ENCODE measurements around the gene USP13.

The USP13 gene

DNA sequence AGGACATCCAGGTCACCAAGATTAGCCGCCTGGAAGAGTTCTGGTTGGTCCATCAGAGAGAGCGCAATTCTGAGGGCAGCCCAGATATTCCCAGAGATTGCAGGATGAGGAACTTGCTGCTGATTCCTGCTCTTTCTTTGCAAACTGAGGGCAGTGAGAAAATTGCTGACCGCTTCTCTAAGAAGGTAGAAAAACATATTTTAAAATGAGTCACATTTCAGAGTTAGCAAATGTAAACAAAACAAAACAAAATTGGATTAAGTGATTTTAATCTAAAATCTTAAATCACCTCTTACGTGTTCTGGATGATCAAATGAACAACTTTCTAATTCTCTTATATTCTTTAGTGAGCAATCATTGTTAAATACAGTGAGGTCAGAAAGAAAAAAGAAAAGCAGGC lies 149.0 kb downstream of the USP13 start:
- Histone ChIP-seq H3K27me3 (ENCODE audit: insufficient read depth, low read length) (no peaks in the 10 kb centered on the region), H3K4me1 (ENCODE audit: insufficient read depth, low read length) (no peaks in the 10 kb centered on the region), H3K36me3 (ENCODE audit: insufficient read depth, low read length) (no peaks in the 10 kb centered on the region), H3K9me3 (ENCODE audit: insufficient read depth, low read depth, low read length) (no peaks in the 10 kb centered on the region), H3K27ac (ENCODE audit: low read depth, low read length) (no peak overlapping the region), H3K9ac (ENCODE audit: low read depth, low read length) (no peak overlapping the region), H3K4me3 (ENCODE audit: low read length) (no peak overlapping the region)
- 95% methylated on average over 3 of the region's 4 CpGs for WGBS

GRCh38 chr3:179806177-179806576 lies 153.3 kb downstream of the USP13 start:
- H3K9ac ChIP-seq (ENCODE audit: low read depth, low read length): no peak overlapping the region
- WGBS: 94% methylated on average over 5 of the region's 5 CpGs
- H3K36me3 ChIP-seq (ENCODE audit: insufficient read depth, low read length): no peaks in the 10 kb centered on the region

DNA sequence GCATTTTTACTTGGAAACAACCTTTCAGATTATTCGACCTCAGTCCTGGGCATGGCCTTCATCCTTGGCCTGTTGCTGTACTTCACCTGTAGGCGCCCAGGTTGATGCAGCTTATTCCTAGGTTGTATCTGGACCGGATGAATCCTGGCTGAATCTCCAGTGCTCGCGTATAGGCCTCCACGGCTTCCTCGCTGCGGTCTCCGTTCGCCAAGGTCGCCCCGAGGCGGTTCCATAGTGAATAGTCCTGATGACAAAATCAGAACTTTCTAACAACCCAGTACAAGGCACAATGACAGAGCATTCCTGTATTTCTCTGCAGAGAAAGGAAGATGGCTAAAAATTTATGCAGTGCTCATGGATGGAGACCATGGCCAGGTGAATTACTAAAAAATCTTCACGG lies 154.7 kb downstream of the USP13 start:
- Histone ChIP-seq H3K4me1 (ENCODE audit: insufficient read depth, low read length) (no peaks in the 10 kb centered on the region), H3K9me3 (ENCODE audit: insufficient read depth, low read depth, low read length) (no peaks in the 10 kb centered on the region), H3K36me3 (ENCODE audit: insufficient read depth, low read length) (no peaks in the 10 kb centered on the region), H3K4me3 (ENCODE audit: low read length) (no peak overlapping the region), H3K27me3 (ENCODE audit: insufficient read depth, low read length) (no peaks in the 10 kb centered on the region), H3K9ac (ENCODE audit: low read depth, low read length) (no peak overlapping the region), H3K27ac (ENCODE audit: low read depth, low read length) (no peak overlapping the region)
- WGBS: 97% methylated on average over 14 of the region's 14 CpGs

More at GRCh38 chr3:179806177-179806576, 153.3 kb downstream of the USP13 start:
- Histone ChIP-seq H3K9me3 (ENCODE audit: insufficient read depth, low read depth, low read length) (no peaks in the 10 kb centered on the region), H3K27me3 (ENCODE audit: insufficient read depth, low read length) (no peaks in the 10 kb centered on the region), H3K27ac (ENCODE audit: low read depth, low read length) (no peak overlapping the region), H3K4me1 (ENCODE audit: insufficient read depth, low read length) (no peaks in the 10 kb centered on the region), H3K4me3 (ENCODE audit: low read length) (no peak overlapping the region)

DNA sequence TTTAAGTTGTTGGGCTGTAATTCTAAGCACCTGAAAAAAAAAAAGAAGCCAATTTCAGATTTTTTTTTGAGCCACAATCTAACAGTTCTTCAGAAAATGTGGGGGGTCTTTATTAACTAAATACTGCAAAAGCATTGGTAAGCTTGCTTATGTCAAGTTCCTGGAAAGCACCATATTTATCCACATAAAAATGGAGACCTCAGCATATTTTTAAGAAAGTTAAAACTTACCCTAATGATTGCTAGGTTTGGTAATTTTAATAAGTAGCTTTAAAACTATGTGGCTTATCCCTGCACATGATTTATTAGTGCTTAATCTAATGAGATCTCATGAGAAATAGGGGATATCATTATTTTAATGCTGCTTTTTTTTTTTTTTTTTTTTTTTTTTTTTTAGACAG lies 156.8 kb downstream of the USP13 start:
- Histone ChIP-seq H3K4me3 (ENCODE audit: low read length) (no peak overlapping the region), H3K4me1 (ENCODE audit: insufficient read depth, low read length) (no peaks in the 10 kb centered on the region), H3K36me3 (ENCODE audit: insufficient read depth, low read length) (no peaks in the 10 kb centered on the region), H3K9me3 (ENCODE audit: insufficient read depth, low read depth, low read length) (no peaks in the 10 kb centered on the region), H3K27me3 (ENCODE audit: insufficient read depth, low read length) (no peaks in the 10 kb centered on the region), H3K9ac (ENCODE audit: low read depth, low read length) (no peak overlapping the region), H3K27ac (ENCODE audit: low read depth, low read length) (no peak overlapping the region)

- H3K9me3 ChIP-seq (ENCODE audit: insufficient read depth, low read depth, low read length): no peaks in the 10 kb centered on the region
- no peak overlapping the region for H3K27ac ChIP-seq (ENCODE audit: low read depth, low read length)
- H3K4me3 ChIP-seq (ENCODE audit: low read length): no peak overlapping the region
- H3K36me3 ChIP-seq (ENCODE audit: insufficient read depth, low read length): no peaks in the 10 kb centered on the region
- no peak overlapping the region for H3K9ac ChIP-seq (ENCODE audit: low read depth, low read length)
- no peaks in the 10 kb centered on the region for H3K27me3 ChIP-seq (ENCODE audit: insufficient read depth, low read length)
- 32% methylated on average over 8 of the region's 9 CpGs for WGBS
- H3K4me1 ChIP-seq (ENCODE audit: insufficient read depth, low read length): no peaks in the 10 kb centered on the region
These were observed 158.7 kb downstream of the USP13 start for GRCh38 chr3:179811321-179812095.

- no peaks in the 10 kb centered on the region for H3K27me3 ChIP-seq (ENCODE audit: insufficient read depth, low read length)
- WGBS: 100% methylated on average over 1 of the region's 3 CpGs
- no peaks in the 10 kb centered on the region for H3K4me1 ChIP-seq (ENCODE audit: insufficient read depth, low read length)
- H3K36me3 ChIP-seq (ENCODE audit: insufficient read depth, low read length): no peaks in the 10 kb centered on the region
- no peak overlapping the region for H3K9ac ChIP-seq (ENCODE audit: low read depth, low read length)
- H3K9me3 ChIP-seq (ENCODE audit: insufficient read depth, low read depth, low read length): no peaks in the 10 kb centered on the region
- no peak overlapping the region for H3K4me3 ChIP-seq (ENCODE audit: low read length)
- H3K27ac ChIP-seq (ENCODE audit: low read depth, low read length): no peak overlapping the region
These were observed 159.2 kb downstream of the USP13 start for GRCh38 chr3:179812096-179812382.

GRCh38 chr3:179819379-179819778 lies 166.5 kb downstream of the USP13 start:
- Histone ChIP-seq H3K27ac (ENCODE audit: low read depth, low read length) (no peak overlapping the region), H3K9ac (ENCODE audit: low read depth, low read length) (no peak overlapping the region), H3K9me3 (ENCODE audit: insufficient read depth, low read depth, low read length) (no peaks in the 10 kb centered on the region), H3K27me3 (ENCODE audit: insufficient read depth, low read length) (no peaks in the 10 kb centered on the region), H3K4me1 (ENCODE audit: insufficient read depth, low read length) (no peaks in the 10 kb centered on the region), H3K4me3 (ENCODE audit: low read length) (no peak overlapping the region), H3K36me3 (ENCODE audit: insufficient read depth, low read length) (no peaks in the 10 kb centered on the region)
- WGBS: 93% methylated on average over 3 of the region's 3 CpGs

DNA sequence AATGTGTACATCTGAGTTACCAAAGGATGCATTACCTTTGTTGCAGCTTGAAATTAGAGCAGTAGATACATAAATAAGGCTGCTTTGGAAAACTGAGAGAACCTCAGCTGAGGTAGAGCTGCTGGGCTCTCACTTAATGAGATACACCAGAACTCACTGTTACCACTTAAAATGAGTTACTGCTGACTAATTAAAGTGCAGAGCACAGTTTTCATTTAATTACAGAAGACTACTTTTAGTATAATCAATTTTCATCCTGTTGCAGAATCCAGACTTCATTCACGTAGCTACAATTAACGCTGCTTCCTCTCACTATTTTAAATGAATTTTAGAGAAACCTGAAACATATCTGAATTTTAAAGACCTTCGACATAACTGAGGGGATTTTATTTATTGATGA lies 169.5 kb downstream of the USP13 start:
- H3K9me3 ChIP-seq (ENCODE audit: insufficient read depth, low read depth, low read length): no peaks in the 10 kb centered on the region
- 100% methylated on average over 3 of the region's 3 CpGs for WGBS
- no peak overlapping the region for H3K27ac ChIP-seq (ENCODE audit: low read depth, low read length)
- no peak overlapping the region for H3K9ac ChIP-seq (ENCODE audit: low read depth, low read length)
- H3K36me3 ChIP-seq (ENCODE audit: insufficient read depth, low read length): no peaks in the 10 kb centered on the region
- no peak overlapping the region for H3K4me3 ChIP-seq (ENCODE audit: low read length)
- no peaks in the 10 kb centered on the region for H3K27me3 ChIP-seq (ENCODE audit: insufficient read depth, low read length)
- peaks cover 20% of the 10 kb centered on the region for H3K4me1 ChIP-seq (ENCODE audit: insufficient read depth, low read length)

GRCh38 chr3:179825527-179826246 lies 172.8 kb downstream of the USP13 start:
- H3K9me3 ChIP-seq (ENCODE audit: insufficient read depth, low read depth, low read length): no peaks in the 10 kb centered on the region
- H3K27ac ChIP-seq (ENCODE audit: low read depth, low read length): no peak overlapping the region
- H3K9ac ChIP-seq (ENCODE audit: low read depth, low read length): no peak overlapping the region
- no peaks in the 10 kb centered on the region for H3K27me3 ChIP-seq (ENCODE audit: insufficient read depth, low read length)
- 84% methylated on average over 6 of the region's 6 CpGs for WGBS
- no peaks in the 10 kb centered on the region for H3K36me3 ChIP-seq (ENCODE audit: insufficient read depth, low read length)
- H3K4me1 ChIP-seq (ENCODE audit: insufficient read depth, low read length): peaks cover 20% of the 10 kb centered on the region
- H3K4me3 ChIP-seq (ENCODE audit: low read length): no peak overlapping the region

DNA sequence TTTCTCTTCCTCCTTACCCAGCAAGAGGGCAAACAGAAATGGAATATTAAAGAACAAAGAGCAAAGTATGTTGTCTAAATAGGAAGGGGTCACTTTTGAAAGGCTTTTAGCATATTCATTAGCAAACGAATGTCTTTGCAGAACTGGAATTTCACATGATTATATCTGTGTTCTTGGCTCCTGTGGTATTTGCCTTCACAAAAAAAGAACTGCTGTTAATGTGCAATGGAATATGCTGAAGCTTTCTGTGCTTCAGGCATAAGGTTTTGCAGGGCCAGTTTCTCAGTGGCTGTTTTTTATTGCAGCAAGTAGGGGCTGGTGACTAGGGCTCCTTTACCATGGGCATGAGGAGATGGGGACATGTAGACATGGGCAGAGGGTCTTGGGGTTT lies 173.4 kb downstream of the USP13 start:
- Histone ChIP-seq H3K9me3 (ENCODE audit: insufficient read depth, low read depth, low read length) (no peaks in the 10 kb centered on the region), H3K27ac (ENCODE audit: low read depth, low read length) (no peak overlapping the region), H3K27me3 (ENCODE audit: insufficient read depth, low read length) (no peaks in the 10 kb centered on the region), H3K4me3 (ENCODE audit: low read length) (no peak overlapping the region), H3K4me1 (ENCODE audit: insufficient read depth, low read length) (peaks cover 20% of the 10 kb centered on the region), H3K9ac (ENCODE audit: low read depth, low read length) (no peak overlapping the region), H3K36me3 (ENCODE audit: insufficient read depth, low read length) (no peaks in the 10 kb centered on the region)
- 17% methylated on average over 1 of the region's 1 CpG for WGBS

GRCh38 chr3:179828738-179829137 lies 175.9 kb downstream of the USP13 start:
- H3K27ac ChIP-seq (ENCODE audit: low read depth, low read length): no peak overlapping the region
- 97% methylated on average over 2 of the region's 2 CpGs for WGBS
- peaks cover 20% of the 10 kb centered on the region for H3K4me1 ChIP-seq (ENCODE audit: insufficient read depth, low read length)
- no peak overlapping the region for H3K4me3 ChIP-seq (ENCODE audit: low read length)
- no peaks in the 10 kb centered on the region for H3K27me3 ChIP-seq (ENCODE audit: insufficient read depth, low read length)
- no peaks in the 10 kb centered on the region for H3K36me3 ChIP-seq (ENCODE audit: insufficient read depth, low read length)
- no peak overlapping the region for H3K9ac ChIP-seq (ENCODE audit: low read depth, low read length)
- no peaks in the 10 kb centered on the region for H3K9me3 ChIP-seq (ENCODE audit: insufficient read depth, low read depth, low read length)

Data from HUES64 (cell line).